ENCODE data around the gene SPSB4.

DNA sequence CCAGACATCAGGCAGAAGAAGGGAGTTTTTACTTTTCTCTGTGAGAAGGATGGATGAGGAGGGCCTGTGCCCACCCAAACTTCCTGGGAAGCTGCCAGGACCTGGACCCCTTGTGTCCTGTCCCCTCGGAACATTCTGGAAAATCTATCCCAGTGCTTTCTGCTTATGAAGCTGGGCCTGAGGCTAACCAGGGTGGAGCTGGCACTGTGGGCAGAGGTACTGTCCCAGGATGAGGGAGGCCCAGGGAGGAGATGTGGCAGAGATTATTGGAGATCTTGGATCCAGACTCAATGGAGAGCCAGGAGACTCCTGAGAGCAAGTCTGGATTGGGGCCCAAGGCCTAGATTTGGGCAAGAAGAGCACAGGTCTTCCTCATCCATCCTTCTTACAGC, 44.4 kb downstream of the SPSB4 start:
- TF ChIP-seq, protein P1, sequence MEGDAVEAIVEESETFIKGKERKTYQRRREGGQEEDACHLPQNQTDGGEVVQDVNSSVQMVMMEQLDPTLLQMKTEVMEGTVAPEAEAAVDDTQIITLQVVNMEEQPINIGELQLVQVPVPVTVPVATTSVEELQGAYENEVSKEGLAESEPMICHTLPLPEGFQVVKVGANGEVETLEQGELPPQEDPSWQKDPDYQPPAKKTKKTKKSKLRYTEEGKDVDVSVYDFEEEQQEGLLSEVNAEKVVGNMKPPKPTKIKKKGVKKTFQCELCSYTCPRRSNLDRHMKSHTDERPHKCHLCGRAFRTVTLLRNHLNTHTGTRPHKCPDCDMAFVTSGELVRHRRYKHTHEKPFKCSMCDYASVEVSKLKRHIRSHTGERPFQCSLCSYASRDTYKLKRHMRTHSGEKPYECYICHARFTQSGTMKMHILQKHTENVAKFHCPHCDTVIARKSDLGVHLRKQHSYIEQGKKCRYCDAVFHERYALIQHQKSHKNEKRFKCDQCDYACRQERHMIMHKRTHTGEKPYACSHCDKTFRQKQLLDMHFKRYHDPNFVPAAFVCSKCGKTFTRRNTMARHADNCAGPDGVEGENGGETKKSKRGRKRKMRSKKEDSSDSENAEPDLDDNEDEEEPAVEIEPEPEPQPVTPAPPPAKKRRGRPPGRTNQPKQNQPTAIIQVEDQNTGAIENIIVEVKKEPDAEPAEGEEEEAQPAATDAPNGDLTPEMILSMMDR (conservative IDR thresholded peaks at IDR 0.05; ENCODE audit: low read length) = no peak
- TF ChIP-seq EZH2phosphoT487 (IDR thresholded peaks at IDR 0.05; ENCODE audit: borderline replicate concordance, low read depth, low read length) = no peak
